COLO668 (cell line): Measurements from ENCODE around the gene PTPRN2.
"Not testable (repeated sequence)": the region's sequence is repeated elsewhere in the genome, so short reads cannot be mapped to it uniquely, and the experiment has no call there.

ENCODE experiments used
- DNase-seq: peaks from one replicate; lab custom pipeline; 2025; ENCODE audit not compliant: unreplicated experiment; lab: John Stamatoyannopoulos, UW

PTPRN2 gene

GRCh38 chr7:157928171-157928794 is 659.3 kb downstream of the PTPRN2 start:
- DNase-seq: no peak

GRCh38 chr7:157927313-157927925 is 660.2 kb downstream of the PTPRN2 start:
- no peak for DNase-seq

GRCh38 chr7:157926521-157927150 is 661.0 kb downstream of the PTPRN2 start:
- DNase-seq: no peak

GRCh38 chr7:157926107-157926506 is 661.5 kb downstream of the PTPRN2 start:
- DNase-seq: no peak

GRCh38 chr7:157925383-157925875 is 662.2 kb downstream of the PTPRN2 start:
- DNase-seq: no peak

- no peak for DNase-seq
Measured at GRCh38 chr7:157923903-157924630, 663.6 kb downstream of the PTPRN2 start.

GRCh38 chr7:157922576-157922975 is 665.0 kb downstream of the PTPRN2 start:
- no peak for DNase-seq

- no peak for DNase-seq
Measured at GRCh38 chr7:157918326-157919080, 669.1 kb downstream of the PTPRN2 start.

GRCh38 chr7:157916946-157917640 is 670.5 kb downstream of the PTPRN2 start:
- no peak for DNase-seq

- DNase-seq: no peak
Measured at GRCh38 chr7:157910446-157910845, 677.2 kb downstream of the PTPRN2 start.

GRCh38 chr7:157910045-157910444 is 677.6 kb downstream of the PTPRN2 start:
- DNase-seq: not testable (repeated sequence)

GRCh38 chr7:157909370-157909769 is 678.3 kb downstream of the PTPRN2 start:
- no peak for DNase-seq

- no peak for DNase-seq
Measured at GRCh38 chr7:157908006-157908782, 679.4 kb downstream of the PTPRN2 start.

GRCh38 chr7:157907091-157907490 is 680.5 kb downstream of the PTPRN2 start:
- no peak for DNase-seq

- DNase-seq: no peak
Measured at GRCh38 chr7:157906583-157906982, 681.0 kb downstream of the PTPRN2 start.

- DNase-seq: no peak
Measured at GRCh38 chr7:157905651-157906461, 681.8 kb downstream of the PTPRN2 start.

GRCh38 chr7:157904866-157905570 is 682.6 kb downstream of the PTPRN2 start:
- no peak for DNase-seq

GRCh38 chr7:157904211-157904865 is 683.3 kb downstream of the PTPRN2 start:
- no peak for DNase-seq
